ENCODE results near the gene TREM1.

Gene TREM1

GRCh38 chr6:41332241-41332640 lies 45.8 kb upstream of the TREM1 start:
- DNase-seq (ENCODE audit: extremely low spot score) = no peak

GRCh38 chr6:41331401-41332150 lies 45.1 kb upstream of the TREM1 start:
- TF ChIP-seq FOXM1 (IDR thresholded peaks at IDR 0.05; ENCODE audit: borderline replicate concordance) = no peak
- no peak for TF ChIP-seq FOXK2 (IDR thresholded peaks at IDR 0.05)
- no peak for TF ChIP-seq TARDBP (IDR thresholded peaks at IDR 0.05)
- TF ChIP-seq ELF4 (IDR thresholded peaks at IDR 0.05) = no peak
- no peak for TF ChIP-seq SUZ12 (IDR thresholded peaks at IDR 0.05)
- no peak for TF ChIP-seq BHLHE40 (IDR thresholded peaks at IDR 0.05; ENCODE audit: borderline replicate concordance)
- TF ChIP-seq ARNT (IDR thresholded peaks at IDR 0.05) = no peak
- no peak for TF ChIP-seq LEF1 (IDR thresholded peaks at IDR 0.05; ENCODE audit: borderline replicate concordance)
- TF ChIP-seq, protein P1, sequence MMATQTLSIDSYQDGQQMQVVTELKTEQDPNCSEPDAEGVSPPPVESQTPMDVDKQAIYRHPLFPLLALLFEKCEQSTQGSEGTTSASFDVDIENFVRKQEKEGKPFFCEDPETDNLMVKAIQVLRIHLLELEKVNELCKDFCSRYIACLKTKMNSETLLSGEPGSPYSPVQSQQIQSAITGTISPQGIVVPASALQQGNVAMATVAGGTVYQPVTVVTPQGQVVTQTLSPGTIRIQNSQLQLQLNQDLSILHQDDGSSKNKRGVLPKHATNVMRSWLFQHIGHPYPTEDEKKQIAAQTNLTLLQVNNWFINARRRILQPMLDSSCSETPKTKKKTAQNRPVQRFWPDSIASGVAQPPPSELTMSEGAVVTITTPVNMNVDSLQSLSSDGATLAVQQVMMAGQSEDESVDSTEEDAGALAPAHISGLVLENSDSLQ (IDR thresholded peaks at IDR 0.05) = no peak
- TF ChIP-seq L3MBTL2 (conservative IDR thresholded peaks at IDR 0.05) = no peak
- no peak for TF ChIP-seq HDGF (IDR thresholded peaks at IDR 0.05; ENCODE audit: borderline replicate concordance)
- no peak for TF ChIP-seq CTBP1 (IDR thresholded peaks at IDR 0.05; ENCODE audit: borderline replicate concordance)
- TF ChIP-seq FOXA1 (IDR thresholded peaks at IDR 0.05) = no peak
- no peak for TF ChIP-seq ZNF384 (IDR thresholded peaks at IDR 0.05)
- no peak for TF ChIP-seq SP1 (IDR thresholded peaks at IDR 0.05)
- no peak for TF ChIP-seq NFRKB (IDR thresholded peaks at IDR 0.05)
- DNase-seq (ENCODE audit: extremely low spot score) = no peak
- ChIA-PET CTCF (no interaction called here), POLR2A (no interaction called here)

More at GRCh38 chr6:41332241-41332640, 45.8 kb upstream of the TREM1 start:
- TF ChIP-seq SP1 (IDR thresholded peaks at IDR 0.05) (no peak), FOXK2 (IDR thresholded peaks at IDR 0.05) (no peak), FOXM1 (IDR thresholded peaks at IDR 0.05; ENCODE audit: borderline replicate concordance) (no peak), L3MBTL2 (conservative IDR thresholded peaks at IDR 0.05) (no peak), ELF4 (IDR thresholded peaks at IDR 0.05) (no peak), FOXA1 (IDR thresholded peaks at IDR 0.05) (no peak), LEF1 (IDR thresholded peaks at IDR 0.05; ENCODE audit: borderline replicate concordance) (no peak), BHLHE40 (IDR thresholded peaks at IDR 0.05; ENCODE audit: borderline replicate concordance) (no peak), NFRKB (IDR thresholded peaks at IDR 0.05) (no peak), HDGF (IDR thresholded peaks at IDR 0.05; ENCODE audit: borderline replicate concordance) (no peak), ZNF384 (IDR thresholded peaks at IDR 0.05) (no peak)
- ChIA-PET CTCF (interaction anchor here (0.6 kb wide), 1 partner anchor 436 kb away, joined by 4 read pairs; no protein-coding TSS in a partner anchor), POLR2A (no interaction called here)

DNA sequence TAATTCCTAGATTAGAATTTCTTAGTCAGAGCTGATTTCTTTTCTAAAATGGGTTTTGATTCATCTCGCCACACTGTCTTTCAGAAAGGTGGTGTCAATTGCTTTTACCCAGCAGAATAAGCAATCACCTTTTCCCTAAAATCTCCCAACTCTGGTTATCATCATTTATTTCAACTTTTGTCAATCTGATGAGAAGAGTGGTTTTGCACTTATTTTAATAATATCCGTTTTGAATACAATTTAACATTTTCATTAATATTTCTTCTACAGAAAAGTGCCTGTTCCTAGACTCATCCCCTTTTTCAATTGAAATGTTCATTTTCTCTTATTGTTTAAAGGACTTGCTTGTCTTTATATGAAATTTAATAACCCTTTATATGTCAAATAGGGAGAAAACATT lies 40.7 kb upstream of the TREM1 start:
- no peak for DNase-seq (ENCODE audit: extremely low spot score)
- CTCF ChIA-PET = no interaction called here
- TF ChIP-seq SUZ12 (IDR thresholded peaks at IDR 0.05) = no peak
- no peak for TF ChIP-seq FOXK2 (IDR thresholded peaks at IDR 0.05)
- TF ChIP-seq FOXA1 (IDR thresholded peaks at IDR 0.05) = no peak
- no peak for TF ChIP-seq FOXM1 (IDR thresholded peaks at IDR 0.05; ENCODE audit: borderline replicate concordance)
- TF ChIP-seq ARNT (IDR thresholded peaks at IDR 0.05) = no peak
- TF ChIP-seq CTBP1 (IDR thresholded peaks at IDR 0.05; ENCODE audit: borderline replicate concordance) = no peak
- no peak for TF ChIP-seq SP1 (IDR thresholded peaks at IDR 0.05)
- TF ChIP-seq LEF1 (IDR thresholded peaks at IDR 0.05; ENCODE audit: borderline replicate concordance) = no peak
- no peak for TF ChIP-seq NFRKB (IDR thresholded peaks at IDR 0.05)
- TF ChIP-seq ZNF384 (IDR thresholded peaks at IDR 0.05) = no peak
- TF ChIP-seq TARDBP (IDR thresholded peaks at IDR 0.05) = no peak
- TF ChIP-seq HDGF (IDR thresholded peaks at IDR 0.05; ENCODE audit: borderline replicate concordance) = no peak
- TF ChIP-seq L3MBTL2 (conservative IDR thresholded peaks at IDR 0.05) = no peak
- TF ChIP-seq BHLHE40 (IDR thresholded peaks at IDR 0.05; ENCODE audit: borderline replicate concordance) = no peak
- TF ChIP-seq, protein P1 (IDR thresholded peaks at IDR 0.05) = no peak
- no peak for TF ChIP-seq ELF4 (IDR thresholded peaks at IDR 0.05)
- POLR2A ChIA-PET = no interaction called here

GRCh38 chr6:41326092-41326491 lies 39.6 kb upstream of the TREM1 start:
- TF ChIP-seq CTBP1 (IDR thresholded peaks at IDR 0.05; ENCODE audit: borderline replicate concordance) (no peak), HDGF (IDR thresholded peaks at IDR 0.05; ENCODE audit: borderline replicate concordance) (no peak), FOXM1 (IDR thresholded peaks at IDR 0.05; ENCODE audit: borderline replicate concordance) (no peak), FOXA1 (IDR thresholded peaks at IDR 0.05) (no peak), ZNF384 (IDR thresholded peaks at IDR 0.05) (no peak), NFRKB (IDR thresholded peaks at IDR 0.05) (no peak), TARDBP (IDR thresholded peaks at IDR 0.05) (no peak), FOXK2 (IDR thresholded peaks at IDR 0.05) (no peak), ELF4 (IDR thresholded peaks at IDR 0.05) (no peak), LEF1 (IDR thresholded peaks at IDR 0.05; ENCODE audit: borderline replicate concordance) (no peak), SUZ12 (IDR thresholded peaks at IDR 0.05) (no peak), SP1 (IDR thresholded peaks at IDR 0.05) (no peak), ARNT (IDR thresholded peaks at IDR 0.05) (no peak), BHLHE40 (IDR thresholded peaks at IDR 0.05; ENCODE audit: borderline replicate concordance) (no peak), L3MBTL2 (conservative IDR thresholded peaks at IDR 0.05) (no peak)
- TF ChIP-seq, protein P1 (IDR thresholded peaks at IDR 0.05) = no peak
- CTCF ChIA-PET = interaction anchor here (0.6 kb wide), 1 partner anchor 13 kb away, joined by 3 read pairs; no protein-coding TSS in a partner anchor
- POLR2A ChIA-PET = no interaction called here

DNA sequence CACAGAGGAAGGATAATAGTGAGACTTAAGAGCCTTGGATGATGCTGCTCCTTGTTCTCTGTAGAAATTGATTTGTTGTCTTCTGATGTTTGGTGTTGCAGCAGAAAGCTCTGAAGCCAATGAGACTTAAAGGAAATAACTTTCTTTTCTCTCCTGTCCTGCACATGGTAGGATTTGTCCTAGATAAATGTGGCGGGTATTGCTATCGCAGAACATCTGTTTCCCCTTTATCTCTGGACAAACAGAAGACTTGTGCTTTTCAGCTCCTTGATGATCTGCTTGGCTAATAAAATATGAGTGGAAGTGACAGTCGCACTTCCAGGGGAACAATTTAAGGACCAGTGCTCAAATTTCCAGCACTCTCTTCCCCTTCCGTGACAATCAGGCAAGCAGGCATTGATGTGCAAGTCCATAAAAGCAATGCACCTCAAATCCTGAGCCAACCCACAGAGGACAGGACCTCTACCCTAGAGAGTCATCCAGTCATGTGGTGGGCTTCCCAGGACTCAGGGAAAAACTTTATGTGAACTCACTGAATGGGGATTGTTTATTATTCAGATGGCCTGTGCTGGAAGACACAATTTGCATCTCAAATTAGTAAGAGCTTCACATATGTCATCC lies 39.1 kb upstream of the TREM1 start:
- ChIA-PET CTCF (interaction anchor here (0.6 kb wide), 1 partner anchor 13 kb away, joined by 3 read pairs; no protein-coding TSS in a partner anchor), POLR2A (no interaction called here)
- no peak for TF ChIP-seq FOXA1 (IDR thresholded peaks at IDR 0.05)
- TF ChIP-seq, protein P1 (IDR thresholded peaks at IDR 0.05) = no peak
- TF ChIP-seq FOXM1 (IDR thresholded peaks at IDR 0.05; ENCODE audit: borderline replicate concordance) = no peak
- TF ChIP-seq TARDBP (IDR thresholded peaks at IDR 0.05) = no peak
- no peak for TF ChIP-seq NFRKB (IDR thresholded peaks at IDR 0.05)
- no peak for TF ChIP-seq SP1 (IDR thresholded peaks at IDR 0.05)
- TF ChIP-seq ELF4 (IDR thresholded peaks at IDR 0.05) = no peak
- no peak for TF ChIP-seq HDGF (IDR thresholded peaks at IDR 0.05; ENCODE audit: borderline replicate concordance)
- TF ChIP-seq L3MBTL2 (conservative IDR thresholded peaks at IDR 0.05) = no peak
- DNase-seq (ENCODE audit: extremely low spot score) = no peak

More at GRCh38 chr6:41326092-41326491, 39.6 kb upstream of the TREM1 start:
- no peak for DNase-seq (ENCODE audit: extremely low spot score)
